GDM1 (cell line): ENCODE data around the gene MTCL1.

ENCODE experiments used
- DNase-seq: peaks from one replicate; lab custom pipeline; 2025; lab: John Stamatoyannopoulos, UW

MTCL1 gene

GRCh38 chr18:8713691-8714090 is 8.3 kb downstream of the MTCL1 start:
- no peak for DNase-seq

- DNase-seq: no peak
Observed at GRCh38 chr18:8715599-8715998, 10.2 kb downstream of the MTCL1 start.

GRCh38 chr18:8717011-8717770 is 11.8 kb downstream of the MTCL1 start:
- DNase-seq: no peak

GRCh38 chr18:8718401-8718913 is 13.1 kb downstream of the MTCL1 start:
- no peak for DNase-seq

- no peak for DNase-seq
Observed at GRCh38 chr18:8719192-8719591, 13.8 kb downstream of the MTCL1 start.

- DNase-seq: no peak
Observed at GRCh38 chr18:8720141-8720540, 14.8 kb downstream of the MTCL1 start.

GRCh38 chr18:8721094-8721669 is 15.8 kb downstream of the MTCL1 start:
- no peak for DNase-seq

GRCh38 chr18:8721716-8722115 is 16.4 kb downstream of the MTCL1 start:
- no peak for DNase-seq

- DNase-seq: no peak
Observed at GRCh38 chr18:8722946-8723820, 17.8 kb downstream of the MTCL1 start.

- no peak for DNase-seq
Observed at GRCh38 chr18:8724452-8724851, 19.1 kb downstream of the MTCL1 start.

- no peak for DNase-seq
Observed at GRCh38 chr18:8726281-8726680, 20.9 kb downstream of the MTCL1 start.

GRCh38 chr18:8726963-8727705 is 21.8 kb downstream of the MTCL1 start:
- no peak for DNase-seq

GRCh38 chr18:8730080-8730827 is 24.9 kb downstream of the MTCL1 start:
- no peak for DNase-seq

- no peak for DNase-seq
Observed at GRCh38 chr18:8732442-8733360, 27.3 kb downstream of the MTCL1 start.

GRCh38 chr18:8734496-8734895 is 29.1 kb downstream of the MTCL1 start:
- DNase-seq: no peak

- DNase-seq: no peak
Observed at GRCh38 chr18:8735274-8735673, 29.9 kb downstream of the MTCL1 start.

GRCh38 chr18:8741117-8741516 is 35.8 kb downstream of the MTCL1 start:
- no peak for DNase-seq

GRCh38 chr18:8741532-8741931 is 36.2 kb downstream of the MTCL1 start:
- DNase-seq: no peak

- DNase-seq: no peak
Observed at GRCh38 chr18:8742387-8743361, 37.3 kb downstream of the MTCL1 start.
